CD4-positive, alpha-beta T cell treated with Interleukin-17A for 1 hour (primary cell): ENCODE results near the gene CDC42EP2.
"Not testable (repeated sequence)": the region's sequence is repeated elsewhere in the genome, so short reads cannot be mapped to it uniquely, and the experiment has no call there.

Source experiments
- DNase-seq: peaks from one replicate; pipeline ENCODE4 v3.0.0-alpha.2; 2020

Gene CDC42EP2

DNA sequence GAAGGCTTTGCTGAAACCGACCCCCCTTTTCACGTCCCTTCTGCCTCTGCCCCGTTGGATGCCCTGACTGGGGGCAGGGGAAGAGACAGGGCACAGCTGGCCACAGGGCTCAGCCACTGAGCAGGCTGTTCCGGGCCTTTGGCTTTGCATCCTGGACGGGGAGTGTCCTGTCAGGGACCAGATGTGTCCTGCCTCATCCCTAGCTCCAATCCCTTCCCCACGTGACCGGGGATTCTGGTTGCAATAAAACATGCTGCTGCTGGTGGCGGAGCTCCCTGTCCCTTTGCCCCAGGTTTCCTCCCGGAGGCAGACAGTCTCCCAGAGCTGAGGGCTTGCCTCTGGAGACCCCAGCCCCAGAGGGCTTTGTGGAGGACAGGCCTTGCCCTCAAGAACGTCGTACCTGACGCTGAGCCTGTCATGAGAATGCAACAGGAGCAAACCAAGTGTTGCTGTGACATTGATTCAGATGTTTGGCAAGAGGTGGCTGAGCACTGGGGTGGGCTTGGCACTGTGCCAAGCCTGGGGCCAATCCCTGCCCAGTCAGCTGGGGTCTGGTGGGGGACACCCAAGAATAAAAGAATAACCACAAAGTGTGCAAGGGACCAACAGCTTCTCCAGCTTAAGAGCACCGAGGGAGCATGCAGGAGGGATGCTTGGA lies 7.3 kb downstream of the CDC42EP2 start:
- DNase-seq = no peak

DNA sequence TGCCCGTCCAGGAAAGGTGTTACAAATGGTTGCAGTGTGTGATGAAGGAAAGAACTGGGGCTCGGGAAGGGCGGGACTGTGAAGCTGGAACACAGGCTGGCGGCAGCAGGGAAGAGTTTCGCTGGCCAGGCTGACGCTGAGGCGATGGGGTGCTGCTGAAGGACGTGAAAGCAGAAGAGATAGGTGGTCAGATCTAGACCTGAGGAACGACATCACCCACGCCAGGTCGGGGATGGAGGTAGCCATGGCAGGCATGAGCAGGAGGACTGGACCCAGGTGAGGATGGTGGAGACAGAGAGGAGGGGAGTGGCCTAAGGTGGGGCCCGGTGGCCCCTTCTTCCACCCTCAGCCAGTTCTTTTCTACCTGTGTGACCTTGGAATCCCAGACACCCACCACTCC lies 9.1 kb downstream of the CDC42EP2 start:
- no peak for DNase-seq

DNA sequence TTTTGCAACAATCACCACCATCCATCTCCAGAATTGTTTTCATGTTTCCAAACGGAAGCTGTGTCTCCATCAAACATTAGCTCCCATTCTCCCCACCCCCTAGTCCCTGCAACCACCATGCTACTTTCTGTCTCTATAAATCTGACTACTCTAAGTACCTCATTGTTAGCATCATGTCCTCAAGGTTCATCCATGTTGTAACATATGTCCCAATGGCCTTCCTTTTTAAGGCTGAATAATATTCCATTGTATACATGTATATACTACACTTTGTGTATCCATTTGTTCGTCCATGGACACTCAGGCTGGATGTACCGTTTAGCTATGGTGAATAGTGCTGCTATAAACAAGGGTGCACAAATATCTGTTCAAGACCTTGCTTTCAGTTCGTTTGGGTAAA lies 10.8 kb downstream of the CDC42EP2 start:
- no peak for DNase-seq

DNA sequence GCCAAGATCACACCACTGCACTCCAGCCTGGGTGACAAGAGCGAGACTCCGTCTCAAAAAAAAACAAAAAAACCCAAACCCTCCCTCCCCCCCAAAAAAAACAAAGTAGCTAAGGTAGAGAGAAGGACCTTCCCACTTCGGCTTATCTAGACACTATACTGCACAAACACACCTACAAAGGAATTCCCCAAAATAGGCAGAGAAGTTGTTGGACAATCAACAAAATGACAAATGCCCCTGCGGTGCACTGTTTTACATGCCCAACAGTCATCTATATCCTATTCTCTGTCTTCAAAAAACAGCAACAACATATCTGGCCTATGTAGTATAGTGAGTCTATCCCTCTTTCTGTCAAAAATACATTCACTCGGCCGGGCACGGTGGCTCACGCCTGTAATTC lies 12.4 kb downstream of the CDC42EP2 start:
- DNase-seq = no peak

DNA sequence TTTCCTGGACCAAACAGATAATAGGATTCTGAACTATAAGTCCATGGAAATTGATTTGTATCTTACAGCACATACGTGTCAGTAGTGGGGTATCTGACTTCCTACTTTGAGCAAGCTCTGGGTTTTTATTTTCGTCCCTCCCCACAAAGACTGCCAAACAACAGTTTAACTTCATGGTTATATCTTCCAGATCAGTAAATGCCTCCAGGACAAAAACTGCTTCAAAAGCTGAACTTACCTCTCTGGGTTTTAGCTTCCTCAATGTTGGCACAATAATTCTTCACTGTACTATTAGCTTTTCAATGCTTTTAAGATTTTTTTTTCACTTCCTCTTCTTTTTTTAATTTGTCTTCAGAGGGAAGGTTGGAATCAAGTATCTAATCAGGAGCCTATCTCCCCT lies 14.8 kb downstream of the CDC42EP2 start:
- DNase-seq = no peak

DNA sequence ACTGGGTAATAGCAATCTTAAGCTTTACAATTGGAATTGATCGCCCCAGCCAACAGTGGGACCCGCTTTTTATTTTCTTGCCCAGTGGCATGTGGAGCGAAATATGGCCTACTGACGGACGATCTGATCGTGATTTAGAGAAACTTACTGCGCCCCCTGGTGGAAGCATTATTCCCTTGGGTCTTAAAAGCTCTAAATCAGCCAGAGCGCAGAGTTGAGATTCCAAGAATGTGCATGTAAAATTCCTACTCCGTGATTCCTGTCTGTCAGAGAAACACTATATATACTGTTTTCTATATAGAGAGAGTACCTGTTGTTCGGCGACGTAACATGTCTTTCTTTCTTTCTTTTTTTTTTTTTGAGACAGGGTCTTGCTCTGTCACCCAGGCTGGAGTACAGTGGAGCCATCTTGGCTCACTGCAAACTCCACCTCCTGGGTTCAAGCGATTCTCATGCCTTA lies 15.3 kb downstream of the CDC42EP2 start:
- peak; percentile 85 for DNase-seq

DNA sequence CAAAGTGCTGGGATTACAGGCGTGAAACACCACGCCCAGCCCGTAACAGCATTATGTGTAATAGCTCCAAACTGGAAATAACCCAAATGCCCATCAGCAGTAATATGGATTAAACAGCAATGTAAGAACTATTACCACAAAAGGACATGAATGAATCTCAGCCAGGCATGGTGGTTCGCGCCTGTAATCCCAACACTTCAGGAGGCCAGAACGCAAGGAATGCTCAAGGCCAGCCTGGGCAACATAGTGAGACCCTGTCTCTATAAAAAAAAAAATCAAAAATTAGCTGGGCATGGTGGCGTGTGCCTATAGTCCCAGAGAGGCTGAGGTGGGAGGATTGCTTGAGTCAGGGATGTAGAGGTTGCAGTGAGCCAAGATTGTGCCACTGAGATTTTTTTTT lies 15.9 kb downstream of the CDC42EP2 start:
- no peak for DNase-seq

DNA sequence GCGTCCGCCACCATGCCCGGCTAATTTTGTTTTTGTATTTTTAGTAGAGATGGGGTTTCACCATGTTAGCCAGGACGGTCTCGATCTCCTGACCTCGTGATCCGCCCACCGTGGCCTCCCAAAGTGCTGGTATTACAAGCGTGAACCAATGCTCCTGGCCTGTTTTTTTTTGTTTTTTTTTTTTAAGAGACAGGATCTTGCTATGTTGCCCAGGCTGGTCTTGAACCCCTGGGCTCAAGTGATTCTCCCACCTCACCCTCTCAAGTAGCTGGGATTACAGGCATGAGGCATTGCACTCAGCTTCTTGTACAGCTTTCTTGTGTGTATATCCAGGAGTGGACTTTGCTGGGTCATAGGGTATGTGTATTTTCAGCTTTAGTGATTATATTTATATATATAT lies 17.9 kb downstream of the CDC42EP2 start:
- not testable (repeated sequence) for DNase-seq

DNA sequence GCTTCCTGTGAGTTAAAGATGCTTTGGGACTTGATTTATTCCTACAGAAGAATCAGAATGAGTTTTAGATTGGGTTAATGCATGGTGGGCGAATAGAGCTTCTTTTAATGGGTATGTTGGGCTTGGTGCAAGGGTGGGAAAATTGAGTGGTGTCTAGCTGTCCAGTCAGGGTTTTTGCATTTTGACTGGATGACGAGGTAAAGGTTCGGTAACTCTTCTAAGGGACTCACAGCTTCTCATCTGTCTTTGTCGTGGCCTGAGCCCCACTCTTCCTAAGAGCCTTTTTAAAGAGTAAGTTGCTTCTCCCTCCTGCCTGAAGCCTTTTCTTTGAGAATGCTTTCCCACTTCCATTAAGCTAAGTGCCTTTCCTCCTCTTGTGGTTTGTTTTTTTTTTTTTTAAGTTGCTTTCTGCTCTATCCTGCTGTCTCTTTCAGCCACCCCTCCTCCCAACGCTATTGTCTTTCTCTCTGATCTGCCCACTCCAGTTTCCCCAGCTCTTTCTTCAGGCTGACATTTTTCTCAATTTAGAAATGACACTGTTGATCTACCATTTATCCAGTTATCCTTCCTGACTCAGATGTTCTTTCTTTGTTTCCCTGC lies 20.1 kb downstream of the CDC42EP2 start:
- DNase-seq = no peak

DNA sequence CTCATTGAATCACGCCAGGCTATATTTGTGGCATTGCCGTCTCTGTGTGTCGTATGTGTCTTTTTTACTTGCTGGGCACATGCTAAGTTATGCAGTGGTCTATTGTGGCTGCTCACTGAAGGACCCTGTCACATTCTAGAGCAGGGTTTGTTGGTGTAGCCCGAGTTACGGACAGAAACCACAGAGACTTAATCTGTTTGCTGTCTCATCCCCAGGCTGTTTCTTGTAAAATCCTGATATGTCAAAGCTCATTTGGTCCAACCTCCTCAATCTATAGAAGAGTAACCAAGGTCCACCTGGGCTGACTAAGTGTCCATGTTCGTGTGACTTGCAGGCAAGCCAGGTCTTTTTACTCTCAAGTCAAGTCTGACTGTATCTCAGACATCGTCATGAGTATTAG lies 24.0 kb downstream of the CDC42EP2 start:
- DNase-seq = no peak

DNA sequence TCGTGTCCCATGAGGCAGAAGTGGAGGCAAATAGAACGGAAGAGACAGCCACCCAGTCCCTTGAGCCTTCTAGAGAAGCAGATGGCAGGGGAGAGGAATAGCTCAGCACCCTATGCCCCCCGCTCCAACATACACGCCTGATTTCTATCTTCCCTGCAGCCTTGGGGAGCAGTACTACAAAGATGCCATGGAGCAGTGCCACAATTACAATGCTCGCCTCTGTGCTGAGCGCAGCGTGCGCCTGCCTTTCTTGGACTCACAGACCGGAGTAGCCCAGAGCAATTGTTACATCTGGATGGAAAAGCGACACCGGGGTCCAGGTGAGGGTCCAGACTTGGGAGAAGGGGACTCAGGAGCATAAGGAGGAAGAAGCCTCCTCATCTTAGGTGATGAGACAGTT lies 25.6 kb downstream of the CDC42EP2 start:
- no peak for DNase-seq

DNA sequence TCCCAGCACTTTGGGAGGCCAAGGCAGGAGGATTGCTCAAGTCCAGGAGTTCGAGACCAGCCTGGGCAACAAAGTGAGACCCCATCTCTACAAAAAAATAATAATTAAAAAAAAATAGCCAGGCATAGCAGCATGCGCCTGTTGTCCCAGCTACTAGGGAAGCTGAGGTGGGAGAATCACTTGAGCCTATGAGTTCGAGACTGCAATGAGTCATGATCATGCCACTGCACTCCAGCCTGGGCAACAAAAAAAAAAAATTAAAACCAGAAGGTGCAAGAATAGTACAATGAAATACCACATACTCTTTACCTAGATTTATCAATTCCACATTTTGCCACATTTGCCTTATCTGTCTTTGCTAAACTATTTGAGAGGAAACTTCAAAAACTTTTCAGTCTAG lies 27.2 kb downstream of the CDC42EP2 start:
- no peak for DNase-seq

DNA sequence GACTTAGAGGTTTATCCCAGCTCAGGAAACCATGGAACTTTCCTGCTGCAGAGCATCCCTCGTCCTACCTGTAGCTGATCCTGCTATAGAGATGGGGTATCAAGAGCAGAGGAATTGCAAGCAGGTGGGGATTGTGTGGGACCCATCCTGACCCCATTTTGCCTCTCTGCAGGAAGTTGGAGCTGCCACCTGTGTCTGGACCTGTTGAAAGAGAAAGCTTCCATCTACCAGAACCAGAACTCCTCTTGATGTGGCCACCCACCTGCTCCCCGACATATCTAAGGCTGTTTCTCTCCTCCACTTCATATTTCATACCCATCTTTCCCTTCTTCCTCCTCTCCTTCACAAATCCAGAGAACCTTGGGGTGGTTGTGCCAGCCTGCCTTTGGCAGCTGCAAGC lies 36.8 kb downstream of the CDC42EP2 start:
- no peak for DNase-seq

DNA sequence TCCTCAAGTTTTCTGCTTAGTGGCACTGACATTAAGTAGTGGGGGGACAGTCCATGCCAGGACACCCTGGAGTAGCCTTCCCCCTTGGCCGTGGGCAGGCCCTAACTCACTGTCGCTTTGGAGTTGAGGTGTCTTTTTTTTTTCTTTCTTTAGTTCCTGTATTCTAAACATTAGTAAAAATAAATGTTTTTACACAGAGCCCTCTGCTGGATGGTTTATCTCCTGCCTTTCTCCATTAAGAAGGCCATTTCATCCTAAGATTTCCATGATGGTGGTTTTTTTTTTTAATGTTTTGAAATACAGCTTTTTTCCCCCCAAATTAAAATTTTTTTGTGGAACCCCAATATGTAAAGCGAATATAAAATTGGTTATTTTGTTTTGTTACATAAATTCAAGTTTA lies 38.1 kb downstream of the CDC42EP2 start:
- no peak for DNase-seq

DNA sequence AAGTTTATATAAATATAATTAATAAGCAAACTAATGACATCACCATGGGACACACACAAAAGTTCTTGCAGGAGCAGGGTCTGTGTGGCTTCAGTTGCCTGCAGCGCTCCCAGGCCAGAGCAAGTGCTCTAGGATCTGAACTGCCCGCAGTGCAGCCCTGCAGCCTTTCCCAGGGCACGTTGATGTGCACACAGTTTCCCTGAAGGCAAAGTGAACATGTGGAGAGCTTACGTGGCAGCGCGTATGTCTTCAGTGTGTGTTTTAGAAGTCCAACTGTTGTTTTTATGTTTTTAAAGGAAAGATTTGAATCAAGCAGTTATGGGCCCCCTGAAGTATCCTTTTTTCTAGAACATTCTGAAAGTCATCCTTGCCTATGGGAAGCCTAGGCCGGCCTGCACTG lies 38.7 kb downstream of the CDC42EP2 start:
- DNase-seq = no peak

DNA sequence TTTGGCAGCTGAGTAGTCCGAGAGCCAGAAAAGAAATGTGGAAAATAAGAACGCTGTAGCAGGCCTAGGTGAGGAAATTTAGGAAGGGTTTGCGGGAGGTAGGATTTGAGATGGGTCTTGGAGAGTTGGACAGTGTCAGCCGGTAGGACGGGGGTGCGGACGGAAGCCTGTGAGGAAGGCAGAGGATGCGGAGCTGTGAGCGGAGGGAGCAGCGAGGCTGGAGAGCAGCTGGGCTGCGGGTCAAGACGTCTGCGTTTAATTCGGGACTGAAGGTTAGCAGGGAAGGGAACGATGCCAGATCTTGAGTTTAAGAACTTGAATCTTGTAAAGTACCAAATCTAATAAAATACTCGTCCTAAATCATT lies 39.2 kb downstream of the CDC42EP2 start:
- DNase-seq = no peak

DNA sequence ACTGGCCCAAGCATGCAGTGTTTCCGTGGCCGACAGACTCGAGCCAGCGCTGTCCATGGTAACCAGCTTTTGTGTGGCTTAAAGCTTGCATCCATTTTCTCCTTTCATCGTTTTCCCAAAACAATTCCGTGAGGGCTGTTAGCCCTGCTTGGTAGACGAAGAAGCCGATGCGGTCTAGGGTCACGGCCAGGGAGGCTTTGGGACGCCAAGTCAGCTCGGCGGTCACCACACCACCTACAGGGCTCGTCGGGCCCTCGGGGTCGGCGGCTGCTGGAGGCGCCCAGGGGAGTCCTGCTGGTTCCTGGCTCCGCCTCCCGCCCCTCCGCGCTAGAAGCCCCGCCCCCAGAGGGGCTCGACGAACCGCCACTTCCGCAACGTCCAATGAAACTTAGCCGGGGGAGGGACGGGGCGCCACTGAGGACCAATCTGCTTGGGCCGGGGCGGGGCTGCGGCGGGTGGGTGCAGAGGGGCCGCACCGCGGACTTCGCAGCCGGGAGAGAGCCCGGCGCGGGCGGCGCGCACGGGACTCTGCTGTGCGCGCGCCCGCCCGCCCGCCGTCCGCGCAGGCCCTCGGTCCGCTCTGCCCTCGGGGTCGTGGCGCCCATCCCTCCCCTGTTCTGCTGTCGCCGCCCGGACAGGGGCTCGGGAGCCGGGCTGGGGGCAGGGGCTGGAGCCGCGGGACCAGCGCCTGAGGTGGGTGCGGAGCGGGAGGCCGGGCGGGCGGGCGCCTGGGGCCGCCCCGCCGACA lies 39.8 kb downstream of the CDC42EP2 start, which contains the start of gene TIGD3:
TIGD3 (plus strand) TSS at position 487 of the 748 bp plus-strand sequence. CDS start 1,058 bp downstream, outside the sequence.
- peak; percentile 98 for DNase-seq

DNA sequence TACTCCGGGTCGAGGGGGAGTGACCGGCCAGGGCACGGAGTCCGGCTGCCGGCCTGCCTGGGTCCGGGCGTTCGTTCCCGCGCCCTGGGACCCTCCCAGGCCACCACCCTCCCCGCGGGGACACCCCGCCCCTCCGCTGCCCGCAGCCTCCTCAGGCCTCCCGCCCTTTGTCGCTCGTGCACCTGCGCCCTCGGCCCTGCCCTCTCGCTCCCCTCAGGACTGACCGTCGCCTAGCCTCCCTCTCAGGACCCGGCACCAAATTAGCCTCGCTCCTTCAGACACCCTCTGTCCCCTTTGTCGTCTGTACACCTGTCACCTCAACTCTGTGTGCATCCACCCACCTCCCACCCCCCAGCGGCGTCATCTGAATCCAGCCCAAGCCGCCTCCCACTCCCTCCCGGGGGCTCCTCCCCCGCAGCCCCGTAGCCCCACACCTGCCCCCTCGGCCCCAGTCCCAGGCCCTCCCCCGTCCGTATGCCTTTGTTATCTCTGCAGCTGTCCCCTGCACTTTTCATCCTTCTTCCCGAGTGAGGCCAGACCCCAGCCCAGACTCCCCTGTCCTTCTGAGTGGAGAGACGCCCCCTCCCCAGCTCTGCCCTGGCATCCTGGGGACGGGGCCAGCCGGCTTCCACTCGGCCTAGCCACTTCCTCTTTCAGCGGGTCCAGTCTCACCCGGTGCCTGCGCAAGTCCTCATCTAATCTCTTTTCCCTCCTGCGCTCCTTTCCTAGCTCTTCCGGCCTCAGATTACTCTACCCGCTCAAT lies 40.5 kb downstream of the CDC42EP2 start:
- peak; percentile 63 for DNase-seq

DNA sequence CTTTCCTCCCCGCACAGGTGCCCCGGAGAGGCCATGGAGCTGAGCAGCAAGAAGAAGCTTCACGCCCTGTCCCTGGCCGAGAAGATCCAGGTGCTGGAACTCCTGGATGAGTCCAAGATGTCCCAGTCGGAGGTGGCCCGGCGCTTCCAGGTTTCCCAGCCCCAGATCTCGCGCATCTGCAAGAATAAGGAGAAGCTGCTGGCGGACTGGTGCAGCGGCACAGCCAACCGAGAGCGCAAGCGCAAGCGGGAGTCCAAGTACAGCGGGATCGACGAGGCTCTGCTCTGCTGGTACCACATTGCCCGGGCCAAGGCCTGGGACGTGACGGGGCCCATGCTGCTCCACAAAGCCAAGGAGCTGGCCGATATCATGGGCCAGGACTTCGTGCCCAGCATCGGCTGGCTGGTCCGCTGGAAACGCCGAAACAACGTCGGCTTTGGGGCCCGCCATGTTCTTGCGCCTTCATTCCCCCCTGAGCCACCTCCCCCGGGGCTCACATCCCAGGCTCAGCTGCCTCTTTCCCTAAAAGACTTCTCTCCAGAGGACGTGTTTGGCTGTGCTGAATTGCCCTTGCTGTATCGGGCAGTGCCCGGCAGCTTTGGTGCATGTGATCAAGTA lies 41.2 kb downstream of the CDC42EP2 start:
- DNase-seq = no peak

DNA sequence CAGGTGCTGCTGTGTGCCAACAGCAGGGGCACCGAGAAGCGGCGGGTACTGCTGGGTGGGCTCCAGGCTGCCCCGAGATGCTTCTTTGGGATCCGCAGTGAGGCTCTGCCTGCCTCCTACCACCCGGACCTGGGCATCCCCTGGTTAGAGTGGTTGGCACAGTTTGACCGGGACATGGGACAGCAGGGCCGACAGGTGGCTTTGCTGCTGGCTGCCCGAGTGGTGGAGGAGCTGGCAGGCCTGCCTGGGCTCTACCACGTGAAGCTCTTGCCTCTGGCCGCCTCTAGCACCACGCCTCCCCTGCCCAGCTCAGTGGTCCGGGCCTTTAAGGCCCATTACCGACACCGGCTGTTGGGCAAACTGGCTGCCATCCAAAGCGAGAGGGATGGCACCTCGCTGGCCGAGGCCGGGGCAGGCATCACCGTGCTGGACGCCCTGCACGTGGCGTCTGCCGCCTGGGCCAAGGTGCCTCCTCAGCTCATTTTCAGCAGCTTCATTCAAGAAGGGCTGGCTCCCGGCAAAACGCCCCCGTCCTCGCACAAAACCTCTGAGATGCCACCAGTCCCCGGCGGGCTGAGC lies 41.8 kb downstream of the CDC42EP2 start:
- no peak for DNase-seq

DNA sequence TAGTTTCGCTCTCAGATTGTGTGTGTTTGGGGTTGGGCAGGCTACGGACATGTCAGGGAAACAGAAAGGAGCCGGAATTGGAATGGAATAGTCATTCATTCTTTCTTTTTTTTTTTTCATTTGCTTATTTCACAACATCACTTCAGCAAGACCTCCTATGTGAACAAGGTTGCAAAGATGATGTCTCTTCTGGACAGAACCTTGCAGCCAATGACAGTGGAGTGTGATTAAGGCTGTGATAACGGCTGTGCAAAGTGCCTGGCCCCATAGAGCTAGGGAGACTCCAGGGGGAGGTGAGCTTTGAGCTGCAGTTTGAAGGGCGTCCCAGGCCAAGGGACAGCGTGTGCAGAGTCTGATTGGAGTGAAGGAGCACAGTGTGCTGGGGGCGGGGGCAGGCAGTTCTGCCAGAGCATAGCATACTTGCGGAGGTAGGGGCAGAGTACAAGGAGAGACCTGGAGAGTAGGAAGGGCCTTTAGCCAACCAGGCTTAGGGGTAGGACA lies 43.2 kb downstream of the CDC42EP2 start:
- no peak for DNase-seq

DNA sequence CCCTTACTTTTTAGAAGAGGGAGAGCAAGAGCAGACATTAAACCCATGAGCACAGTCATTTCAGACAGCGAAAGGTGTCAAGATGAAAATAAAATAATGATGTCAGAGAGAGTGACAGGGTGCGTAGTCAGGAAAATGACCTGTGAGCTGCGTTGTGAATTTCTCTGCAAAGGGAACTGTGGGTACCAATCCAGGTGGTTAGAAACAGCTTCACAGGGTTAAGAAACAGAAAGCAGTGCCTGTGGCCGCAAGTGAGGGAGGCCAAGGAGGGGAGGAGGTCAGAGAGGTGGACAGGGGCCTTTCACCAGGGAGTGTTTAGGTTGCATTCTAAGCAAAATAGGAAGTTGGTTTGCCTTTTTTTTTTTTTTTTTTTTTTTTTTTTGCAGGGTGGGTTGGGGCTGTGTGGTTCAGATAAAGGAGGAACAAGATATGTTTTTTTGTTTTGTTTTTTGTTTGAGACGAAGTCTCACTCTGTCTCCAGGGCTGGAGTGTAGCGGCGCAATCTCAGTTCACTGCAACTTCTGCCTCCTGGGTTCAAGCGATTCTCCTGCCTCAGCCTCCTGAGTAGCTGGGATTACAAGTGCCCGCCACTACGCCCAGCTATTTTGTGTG lies 47.8 kb downstream of the CDC42EP2 start:
- DNase-seq = peak; percentile 18
